ENCODE measurements around the gene MND1.

MND1 gene

GRCh38 chr4:153347117-153347516 is 2.6 kb downstream of the MND1 start:
- DNase-seq, result no peak

- DNase-seq, result no peak
Observed at GRCh38 chr4:153348006-153348405, 3.5 kb downstream of the MND1 start.

- no peak for DNase-seq
Observed at GRCh38 chr4:153349206-153349805, 4.8 kb downstream of the MND1 start.

- DNase-seq, result no peak
Observed at GRCh38 chr4:153362184-153362583, 17.7 kb downstream of the MND1 start.

- no peak for DNase-seq
Observed at GRCh38 chr4:153364061-153364460, 19.6 kb downstream of the MND1 start.

GRCh38 chr4:153365003-153365402 is 20.5 kb downstream of the MND1 start:
- no peak for DNase-seq

GRCh38 chr4:153366486-153366885 is 22.0 kb downstream of the MND1 start:
- DNase-seq, result no peak

- DNase-seq, result no peak
Observed at GRCh38 chr4:153367092-153367491, 22.6 kb downstream of the MND1 start.

- DNase-seq, result no peak
Observed at GRCh38 chr4:153369021-153369420, 24.5 kb downstream of the MND1 start.

- no peak for DNase-seq
Observed at GRCh38 chr4:153371701-153372234, 27.3 kb downstream of the MND1 start.

GRCh38 chr4:153372967-153373562 is 28.6 kb downstream of the MND1 start:
- no peak for DNase-seq

GRCh38 chr4:153374442-153374841 is 30.0 kb downstream of the MND1 start:
- no peak for DNase-seq

GRCh38 chr4:153375303-153375702 is 30.8 kb downstream of the MND1 start:
- DNase-seq, result no peak

- no peak for DNase-seq
Observed at GRCh38 chr4:153383131-153383530, 38.6 kb downstream of the MND1 start.

GRCh38 chr4:153384160-153384559 is 39.7 kb downstream of the MND1 start:
- no peak for DNase-seq

GRCh38 chr4:153385784-153386183 is 41.3 kb downstream of the MND1 start:
- DNase-seq, result no peak

- DNase-seq, result no peak
Observed at GRCh38 chr4:153387981-153388380, 43.5 kb downstream of the MND1 start.

GRCh38 chr4:153393397-153393796 is 48.9 kb downstream of the MND1 start:
- no peak for DNase-seq

- DNase-seq, result no peak
Observed at GRCh38 chr4:153394945-153395344, 50.5 kb downstream of the MND1 start.

- DNase-seq, result no peak
Observed at GRCh38 chr4:153398713-153399112, 54.2 kb downstream of the MND1 start.

- no peak for DNase-seq
Observed at GRCh38 chr4:153399358-153399757, 54.9 kb downstream of the MND1 start.

- no peak for DNase-seq
Observed at GRCh38 chr4:153401501-153401900, 57.0 kb downstream of the MND1 start.

GRCh38 chr4:153402366-153402765 is 57.9 kb downstream of the MND1 start:
- no peak for DNase-seq

GRCh38 chr4:153403726-153404125 is 59.2 kb downstream of the MND1 start:
- DNase-seq, result no peak

- no peak for DNase-seq
Observed at GRCh38 chr4:153407906-153408305, 63.4 kb downstream of the MND1 start.
